NCI-H524 (cell line): Measurements from ENCODE around the gene GRIK3.
A peak's percentile ranks its signal among the peaks of the same experiment; 100 is the strongest.
"Not testable (repeated sequence)": the region's sequence is repeated elsewhere in the genome, so short reads cannot be mapped to it uniquely, and the experiment has no call there.

Source experiments
- DNase-seq, 2 experiments: peaks; one replicate each; lab custom pipeline; 2025; lab: John Stamatoyannopoulos, UW

The GRIK3 gene

DNA sequence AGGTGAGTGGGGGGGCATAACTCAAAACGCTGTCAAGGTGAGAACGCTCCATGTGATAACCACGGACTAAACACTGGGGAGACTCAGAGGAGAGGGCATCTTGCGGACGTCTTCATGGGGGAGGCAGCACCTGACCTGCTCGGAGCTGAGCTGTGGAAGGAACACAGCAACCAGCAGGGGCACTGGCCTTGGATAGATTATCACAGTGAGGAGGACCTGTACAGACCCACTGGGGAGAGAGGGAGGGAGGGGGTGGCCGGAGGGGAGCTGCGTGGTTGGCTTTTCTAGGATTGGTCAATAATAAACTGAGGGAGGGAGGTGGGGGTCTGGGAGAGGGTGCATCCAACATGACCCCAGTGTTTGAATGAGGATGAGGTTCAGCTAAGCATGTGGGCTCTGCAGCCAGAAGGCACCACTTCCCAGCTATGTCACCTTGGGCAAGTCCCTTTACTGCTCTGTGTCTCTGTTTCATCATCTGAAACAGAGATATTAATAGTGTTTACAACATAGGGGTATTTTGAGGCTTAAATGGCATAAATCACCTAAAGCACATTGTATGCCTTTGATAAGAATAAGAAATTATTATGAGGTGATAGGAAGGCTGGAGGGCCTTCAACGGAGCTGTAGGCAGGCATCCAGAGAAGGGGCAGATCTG lies 123.3 kb downstream of the GRIK3 start:
- DNase-seq, result no peak

GRCh38 chr1:36909946-36910725 lies 124.2 kb downstream of the GRIK3 start:
- no peak for DNase-seq

DNA sequence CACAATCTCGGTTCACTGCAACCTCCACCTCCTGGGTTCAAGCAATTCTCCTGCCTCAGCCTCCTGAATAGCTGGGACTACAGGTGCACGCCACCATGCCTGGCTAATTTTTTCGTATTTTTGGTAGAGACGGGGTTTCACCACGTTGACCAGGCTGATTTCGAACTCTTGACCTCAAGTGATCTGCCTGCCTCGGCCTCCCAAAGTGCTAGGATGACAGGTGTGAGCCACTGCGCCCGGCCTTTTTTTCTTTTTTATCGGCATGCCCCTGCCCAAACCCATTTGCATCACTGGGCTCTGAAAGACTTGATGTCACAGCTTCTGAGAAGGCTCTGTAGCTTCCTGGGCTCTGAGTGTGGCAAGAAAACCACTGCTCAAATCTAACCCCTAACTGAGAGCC lies 125.0 kb downstream of the GRIK3 start:
- DNase-seq, result not testable (repeated sequence)

DNA sequence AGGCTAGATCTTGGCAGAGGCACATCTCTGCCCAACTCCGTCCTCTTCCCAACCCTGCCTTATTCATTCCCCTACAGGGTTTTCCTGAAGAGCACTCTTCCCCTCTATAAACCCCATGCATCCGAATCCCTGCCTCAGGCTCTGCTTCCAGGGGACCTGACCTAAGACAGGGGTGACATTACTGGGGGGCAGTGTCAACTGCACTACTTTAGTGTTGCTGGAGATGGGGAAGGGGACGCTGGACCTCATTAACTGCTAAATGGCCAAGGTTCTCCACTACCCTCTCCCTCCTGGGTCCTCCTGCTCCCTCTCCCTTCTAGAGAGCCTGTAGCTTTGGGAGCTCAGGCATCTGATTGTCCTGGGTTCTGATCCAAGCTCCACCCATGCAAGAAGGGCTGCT lies 126.2 kb downstream of the GRIK3 start:
- DNase-seq, result no peak

- DNase-seq, result no peak
Observed at GRCh38 chr1:36906555-36906954, 127.8 kb downstream of the GRIK3 start.

GRCh38 chr1:36905941-36906340 lies 128.4 kb downstream of the GRIK3 start:
- no peak for DNase-seq

DNA sequence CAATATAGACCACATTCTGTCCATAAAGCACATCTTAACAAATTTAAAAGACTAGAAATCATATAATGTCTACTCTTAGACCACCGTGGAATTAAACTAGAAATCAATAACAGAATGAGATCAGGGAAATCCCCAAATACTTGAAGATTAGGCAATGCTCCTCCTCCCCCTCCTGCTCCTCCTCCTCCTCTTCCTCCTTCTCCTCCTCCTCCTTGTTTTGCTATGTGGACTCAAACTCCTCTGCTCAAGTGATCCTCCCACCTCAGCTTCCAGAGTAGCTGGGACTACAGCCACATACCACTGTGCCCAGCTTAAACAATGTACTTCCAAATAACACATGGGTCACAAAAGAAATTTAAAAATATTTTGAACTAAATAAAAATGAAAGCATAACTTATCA lies 134.2 kb downstream of the GRIK3 start:
- DNase-seq, result no peak

DNA sequence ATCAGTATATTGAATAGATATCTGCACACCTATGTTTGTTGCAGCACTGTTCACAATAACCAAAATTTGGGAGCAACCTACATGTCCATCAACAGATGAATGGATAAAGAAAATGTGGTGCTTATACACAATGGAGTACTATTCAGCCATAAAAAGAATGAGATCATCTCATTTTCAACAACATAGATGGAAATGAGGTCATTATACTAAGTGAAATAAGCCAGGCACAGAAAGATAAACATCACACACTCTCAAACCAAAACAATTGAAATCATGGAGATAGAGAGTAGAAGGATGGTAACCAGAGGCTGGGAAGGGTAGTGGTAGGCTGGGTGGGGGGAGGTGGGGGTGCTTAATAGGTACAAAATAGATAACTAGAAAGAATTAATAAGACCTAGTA lies 136.5 kb downstream of the GRIK3 start:
- not testable (repeated sequence) for DNase-seq

DNA sequence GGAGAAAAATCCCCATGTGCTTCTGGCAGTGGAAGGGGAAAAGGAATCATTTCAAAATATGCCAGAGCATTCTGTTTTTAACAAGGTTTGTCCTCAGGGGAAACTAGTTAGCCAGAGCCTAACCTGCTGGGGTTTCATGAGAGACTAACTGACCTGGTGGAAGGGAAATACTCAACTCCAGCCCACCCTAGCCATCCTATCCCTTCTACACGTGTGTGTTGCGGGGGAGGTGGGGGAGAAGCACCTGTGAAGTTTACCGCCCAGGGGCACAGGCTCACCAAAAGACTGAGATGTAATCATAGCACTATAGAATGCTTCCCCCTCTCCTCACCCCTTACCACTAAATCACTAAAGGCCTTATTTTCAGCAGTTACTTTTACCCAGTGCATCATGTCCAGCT lies 139.5 kb downstream of the GRIK3 start:
- DNase-seq, result no peak

GRCh38 chr1:36890776-36891175 lies 143.5 kb downstream of the GRIK3 start:
- DNase-seq, result no peak

- DNase-seq, result no peak
Observed at GRCh38 chr1:36889478-36890226, 144.7 kb downstream of the GRIK3 start.

DNA sequence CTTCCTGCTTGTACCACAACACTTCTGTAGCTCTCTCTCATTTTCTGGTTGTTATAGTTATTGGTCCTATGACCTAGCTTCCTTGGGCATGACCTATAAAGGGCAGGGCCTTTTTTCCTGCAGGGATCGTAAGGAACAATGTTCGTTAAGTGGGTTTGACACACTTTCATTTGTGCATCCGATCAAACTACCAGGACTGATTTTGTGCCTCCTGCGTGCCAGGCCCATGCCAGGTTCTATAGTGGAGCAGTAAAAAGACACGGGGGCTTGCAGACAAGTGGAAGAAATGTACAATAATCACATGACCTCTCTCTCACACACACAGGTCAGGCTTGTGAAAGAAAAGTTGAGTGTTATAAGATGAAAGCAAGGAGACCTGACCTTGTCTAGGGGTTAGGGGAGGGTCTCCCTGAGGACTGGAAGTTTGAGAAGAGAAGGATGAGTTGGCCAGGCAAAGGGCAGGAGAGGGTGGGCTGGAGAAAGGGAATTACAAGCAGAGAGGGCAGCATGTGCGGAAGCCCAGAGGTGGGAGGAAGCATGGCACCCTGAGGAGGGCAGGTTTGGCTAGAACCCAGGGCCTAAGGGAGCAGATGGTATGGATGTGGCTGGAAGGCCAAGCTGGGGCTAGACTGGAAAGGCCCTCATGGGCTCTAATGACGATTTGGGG lies 145.4 kb downstream of the GRIK3 start:
- DNase-seq, result no peak

DNA sequence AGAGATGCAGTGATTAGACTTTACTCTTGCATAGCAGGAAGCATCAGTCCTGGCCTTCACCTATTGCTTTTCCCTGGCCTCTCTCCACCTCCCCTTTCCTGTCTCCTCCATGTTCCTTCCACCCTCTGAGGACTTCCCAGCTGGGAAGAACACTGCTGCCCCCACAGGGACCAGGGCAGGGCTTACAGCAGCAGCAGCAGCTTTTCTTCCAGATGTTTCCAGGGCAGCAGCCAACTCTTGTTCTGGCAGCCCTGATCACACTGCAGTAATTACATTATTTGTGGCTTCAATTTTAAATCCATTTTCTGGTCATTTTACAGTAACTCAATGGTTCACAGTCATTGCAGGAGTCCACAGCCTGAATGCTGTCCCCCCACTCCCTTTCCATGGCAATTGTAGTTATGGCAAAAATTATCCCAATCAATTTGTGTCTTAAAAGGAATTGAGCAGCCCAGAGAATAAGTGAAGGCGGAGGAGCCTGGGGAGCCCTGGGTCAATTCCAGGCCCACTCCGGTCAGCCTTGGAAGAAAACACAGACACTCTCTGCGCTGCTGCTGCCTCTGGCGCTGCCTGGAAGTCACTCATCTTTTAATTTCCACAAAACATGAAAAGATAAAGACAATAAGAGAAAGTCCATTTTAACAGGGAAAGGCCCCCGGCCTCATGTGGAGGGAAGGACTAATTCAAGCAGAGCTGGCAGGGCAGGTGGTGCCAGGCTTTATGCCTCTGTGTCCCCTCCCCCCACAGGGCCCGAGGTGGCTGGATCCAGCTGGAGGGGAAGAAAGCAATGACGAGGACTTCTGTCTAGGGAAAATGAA lies 148.6 kb downstream of the GRIK3 start:
- peak; percentile 8 to 42 for DNase-seq

DNA sequence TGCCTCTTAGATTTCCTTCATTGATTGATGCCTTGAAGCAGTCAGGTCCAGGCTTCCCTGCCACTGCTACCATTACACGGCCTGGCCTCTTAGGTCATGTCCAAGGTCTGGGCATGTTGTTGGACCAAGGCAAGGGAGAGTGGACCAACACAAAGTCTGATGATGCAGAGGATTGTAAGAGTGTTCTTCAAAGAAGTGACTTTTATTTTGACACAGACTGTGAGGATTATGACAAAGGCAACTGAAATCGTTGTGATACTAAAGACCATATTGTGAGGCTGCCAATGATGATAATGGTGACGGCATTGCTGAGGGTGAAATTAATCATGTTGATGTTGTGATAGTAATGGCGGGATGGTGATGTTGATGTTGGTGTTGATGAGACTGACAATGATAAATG lies 149.5 kb downstream of the GRIK3 start:
- no peak for DNase-seq

GRCh38 chr1:36884029-36884701 lies 150.2 kb downstream of the GRIK3 start:
- no peak for DNase-seq

DNA sequence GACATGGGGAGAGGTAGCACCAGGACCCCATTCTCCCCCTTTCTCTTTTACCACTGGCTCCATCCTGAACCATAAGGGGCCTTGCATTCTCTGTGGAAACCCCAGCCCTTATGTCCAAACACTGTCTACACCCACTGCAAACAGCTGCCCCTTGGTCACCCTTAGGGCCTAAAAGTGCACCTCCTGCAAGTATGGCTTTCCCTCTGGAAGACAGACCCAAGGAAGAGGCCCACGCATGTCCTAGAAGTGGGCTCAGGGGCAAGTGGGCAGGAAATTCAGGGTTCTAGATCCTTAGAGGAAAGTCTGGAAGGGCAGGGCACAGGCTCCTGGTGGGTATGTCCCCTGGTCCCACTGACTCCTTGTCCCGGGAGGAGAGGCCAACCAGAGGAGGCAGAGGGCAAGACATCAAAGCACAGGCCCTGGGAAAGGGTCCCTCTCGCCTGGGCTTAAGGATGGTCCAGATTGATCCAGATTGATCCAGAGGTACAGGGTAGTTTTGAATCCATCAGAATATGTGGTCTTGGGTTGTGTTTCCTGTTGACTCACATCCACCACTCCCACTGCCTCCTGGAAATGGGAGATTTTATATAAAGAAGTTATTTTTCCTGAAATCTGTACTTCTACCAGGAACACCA lies 150.9 kb downstream of the GRIK3 start:
- no peak for DNase-seq

DNA sequence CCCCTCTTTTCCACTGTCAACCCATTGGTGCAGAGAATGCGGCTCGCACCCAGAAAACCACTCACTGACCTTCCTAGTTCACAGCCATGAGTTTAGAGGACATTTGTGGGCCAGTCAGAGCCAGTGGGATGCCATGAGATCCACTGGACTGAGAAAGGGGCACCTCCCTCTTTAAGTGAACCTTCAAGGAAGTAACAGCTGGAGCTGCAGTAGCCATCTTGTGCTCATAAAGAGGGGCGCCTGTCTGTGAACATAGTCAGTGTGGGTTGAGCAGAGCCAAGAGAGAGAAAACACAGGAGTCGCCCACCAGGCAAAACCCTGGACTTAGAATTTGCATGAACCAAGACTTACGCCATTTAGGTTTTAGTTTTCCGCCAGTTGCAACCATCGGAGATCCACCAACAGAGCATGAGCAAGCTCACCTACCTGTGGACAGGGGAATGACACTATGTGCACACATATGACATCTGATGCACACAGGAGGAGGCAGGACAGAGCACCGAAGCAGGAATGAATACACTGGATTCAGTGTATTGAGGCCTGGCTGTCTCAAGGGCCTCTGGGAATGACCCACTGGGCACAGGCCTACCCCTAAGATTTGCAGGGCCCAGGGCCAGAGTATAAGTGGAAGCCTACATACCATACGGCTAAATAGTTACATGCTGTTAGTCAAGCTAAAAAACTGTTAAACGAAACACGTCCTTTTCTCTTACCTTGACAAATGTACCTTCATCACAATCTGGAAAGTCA lies 151.6 kb downstream of the GRIK3 start:
- no peak for DNase-seq

GRCh38 chr1:36881541-36881940 lies 152.8 kb downstream of the GRIK3 start:
- no peak for DNase-seq

DNA sequence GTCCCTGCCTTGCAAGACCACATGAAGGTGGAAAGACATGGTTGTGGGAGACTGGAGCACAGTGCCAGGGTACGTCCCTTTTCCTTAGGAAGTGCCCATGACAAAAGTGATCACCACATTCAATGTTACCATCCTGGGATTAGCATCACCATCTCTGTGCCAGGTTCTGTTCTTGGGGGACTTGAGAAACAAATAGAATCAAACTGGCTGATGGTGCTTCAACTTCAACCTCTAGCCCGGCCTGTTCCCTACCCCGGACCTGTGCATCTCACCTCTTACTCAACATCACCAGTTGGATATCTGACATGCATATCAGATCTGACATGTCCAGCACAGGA lies 153.3 kb downstream of the GRIK3 start:
- no peak for DNase-seq
